NOMO-1 (cell line): ENCODE measurements around the gene KMT2E.
"Not testable (repeated sequence)": the region's sequence is repeated elsewhere in the genome, so short reads cannot be mapped to it uniquely, and the experiment has no call there.

Source experiments
- DNase-seq, 2 experiments: peaks; one replicate each; lab custom pipeline; 2025; ENCODE audit not compliant: unreplicated experiment in 2 of 2; lab: John Stamatoyannopoulos, UW

KMT2E gene

GRCh38 chr7:105021967-105022366, 8.0 kb downstream of the KMT2E start:
- no peak for DNase-seq

- no peak for DNase-seq
Measured at GRCh38 chr7:105022458-105022857, 8.5 kb downstream of the KMT2E start.

GRCh38 chr7:105024734-105025133, 10.7 kb downstream of the KMT2E start:
- no peak for DNase-seq

GRCh38 chr7:105026750-105027149, 12.7 kb downstream of the KMT2E start:
- no peak for DNase-seq

- DNase-seq, result no peak
Measured at GRCh38 chr7:105027176-105027853, 13.3 kb downstream of the KMT2E start.

GRCh38 chr7:105028004-105028403, 14.0 kb downstream of the KMT2E start:
- DNase-seq, result no peak

- DNase-seq, result not testable (repeated sequence)
Measured at GRCh38 chr7:105028941-105029340, 14.9 kb downstream of the KMT2E start.

- no peak for DNase-seq
Measured at GRCh38 chr7:105030447-105030846, 16.4 kb downstream of the KMT2E start.

- no peak for DNase-seq
Measured at GRCh38 chr7:105032553-105033214, 18.7 kb downstream of the KMT2E start.

GRCh38 chr7:105035349-105035748, 21.3 kb downstream of the KMT2E start:
- DNase-seq, result no peak

GRCh38 chr7:105036217-105037168, 22.5 kb downstream of the KMT2E start:
- DNase-seq, result no peak

- no peak for DNase-seq
Measured at GRCh38 chr7:105037319-105037718, 23.3 kb downstream of the KMT2E start.

- DNase-seq, result no peak
Measured at GRCh38 chr7:105044449-105045070, 30.6 kb downstream of the KMT2E start.

- no peak for DNase-seq
Measured at GRCh38 chr7:105046414-105046813, 32.4 kb downstream of the KMT2E start.

- no peak for DNase-seq
Measured at GRCh38 chr7:105047932-105048331, 33.9 kb downstream of the KMT2E start.

GRCh38 chr7:105050493-105050892, 36.5 kb downstream of the KMT2E start:
- DNase-seq, result no peak

- DNase-seq, result not testable (repeated sequence)
Measured at GRCh38 chr7:105050899-105051298, 36.9 kb downstream of the KMT2E start.

GRCh38 chr7:105055084-105055483, 41.1 kb downstream of the KMT2E start:
- DNase-seq, result no peak

GRCh38 chr7:105055621-105056020, 41.6 kb downstream of the KMT2E start:
- no peak for DNase-seq

- no peak for DNase-seq
Measured at GRCh38 chr7:105057472-105057871, 43.5 kb downstream of the KMT2E start.

- no peak for DNase-seq
Measured at GRCh38 chr7:105060437-105060836, 46.4 kb downstream of the KMT2E start.
